ENCODE measurements around the gene EEFSEC. TPM values are rescaled to one million over a fixed set of nuclear protein-coding genes. Genes with fewer than 3 reads are reported as not detected.

The EEFSEC gene
- polyA plus RNA-seq, 1 donor (not counting 4 experiments of a cell fraction or from before 2014, with no cell fraction given): 8.7 TPM

DNA sequence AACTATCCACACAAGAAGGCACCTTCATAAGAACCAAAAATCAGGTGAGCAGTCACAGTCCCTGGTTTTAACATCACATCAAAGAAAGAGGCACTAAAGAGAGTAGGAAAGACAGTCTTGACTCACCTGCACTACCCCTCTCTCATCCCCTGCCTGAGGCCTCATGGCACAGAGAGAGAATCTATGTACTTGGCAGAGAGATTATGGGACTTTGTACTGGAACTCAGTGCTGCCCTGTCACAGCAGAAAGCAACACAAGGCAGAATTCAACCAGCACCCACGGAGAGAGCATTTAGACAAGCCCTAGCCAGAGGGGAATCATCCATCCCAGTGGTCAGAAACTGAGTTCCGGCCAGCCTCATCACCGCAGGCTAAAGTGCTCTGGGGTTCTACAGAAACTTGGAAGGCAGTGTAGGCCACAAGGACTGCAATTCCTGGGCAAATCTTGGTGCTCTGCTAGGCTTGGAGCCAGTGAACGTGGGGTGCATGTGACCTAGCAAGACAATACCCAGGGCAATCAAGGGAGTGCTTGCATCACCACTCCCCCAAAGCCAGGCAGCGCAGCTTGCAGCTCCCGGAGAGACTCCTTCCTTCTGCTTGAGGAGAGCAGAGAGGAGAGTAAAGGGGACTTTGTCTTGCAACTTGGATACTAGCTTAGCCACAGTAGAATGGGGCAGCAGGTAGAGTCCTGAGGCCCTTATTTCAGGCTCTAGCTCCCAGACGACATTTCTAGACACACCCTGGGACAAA lies 21.2 kb upstream of the EEFSEC start:
- no peaks in the 10 kb centered on the region for H4K20me1 ChIP-seq (ENCODE audit: control insufficient read depth, extremely low read depth, insufficient read depth, low read length)
- no peak overlapping the region for H3K27ac ChIP-seq (ENCODE audit: control insufficient read depth, insufficient read depth, low read length)
- H2AFZ ChIP-seq (ENCODE audit: control insufficient read depth, low read length): no peak overlapping the region
- no peaks in the 10 kb centered on the region for H3K79me2 ChIP-seq (ENCODE audit: control insufficient read depth, insufficient read depth, low read length)
- no peak for DNase-seq (ENCODE audit: low read depth, low spot score)
- no peaks in the 10 kb centered on the region for H3K9me3 ChIP-seq (ENCODE audit: control insufficient read depth, low read depth, low read length)
- no peak overlapping the region for H3K4me3 ChIP-seq (ENCODE audit: control insufficient read depth in 2 of 3, extremely low read depth in 1 of 3, insufficient read depth in 2 of 3, low read depth in 1 of 3, low read length in 3 of 3)
- FAIRE-seq: no peak
- no peaks in the 10 kb centered on the region for H3K36me3 ChIP-seq (ENCODE audit: control insufficient read depth in 2 of 2, extremely low read depth in 1 of 2, insufficient read depth in 2 of 2, low read length in 2 of 2)
- TF ChIP-seq, protein P1, sequence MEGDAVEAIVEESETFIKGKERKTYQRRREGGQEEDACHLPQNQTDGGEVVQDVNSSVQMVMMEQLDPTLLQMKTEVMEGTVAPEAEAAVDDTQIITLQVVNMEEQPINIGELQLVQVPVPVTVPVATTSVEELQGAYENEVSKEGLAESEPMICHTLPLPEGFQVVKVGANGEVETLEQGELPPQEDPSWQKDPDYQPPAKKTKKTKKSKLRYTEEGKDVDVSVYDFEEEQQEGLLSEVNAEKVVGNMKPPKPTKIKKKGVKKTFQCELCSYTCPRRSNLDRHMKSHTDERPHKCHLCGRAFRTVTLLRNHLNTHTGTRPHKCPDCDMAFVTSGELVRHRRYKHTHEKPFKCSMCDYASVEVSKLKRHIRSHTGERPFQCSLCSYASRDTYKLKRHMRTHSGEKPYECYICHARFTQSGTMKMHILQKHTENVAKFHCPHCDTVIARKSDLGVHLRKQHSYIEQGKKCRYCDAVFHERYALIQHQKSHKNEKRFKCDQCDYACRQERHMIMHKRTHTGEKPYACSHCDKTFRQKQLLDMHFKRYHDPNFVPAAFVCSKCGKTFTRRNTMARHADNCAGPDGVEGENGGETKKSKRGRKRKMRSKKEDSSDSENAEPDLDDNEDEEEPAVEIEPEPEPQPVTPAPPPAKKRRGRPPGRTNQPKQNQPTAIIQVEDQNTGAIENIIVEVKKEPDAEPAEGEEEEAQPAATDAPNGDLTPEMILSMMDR (optimal IDR thresholded peaks at IDR 0.05 in 1 of 3, IDR thresholded peaks at IDR 0.05 in 1 of 3, conservative IDR thresholded peaks at IDR 0.05 in 1 of 3; ENCODE audit: extremely low read depth in 1 of 3, insufficient read depth in 2 of 3, low read length in 3 of 3): no peak
- no peak for TF ChIP-seq EZH2 (IDR thresholded peaks at IDR 0.05; ENCODE audit: low read length)
- H3K9me1 ChIP-seq (ENCODE audit: control insufficient read depth, extremely low read depth, insufficient read depth, low read length): no peaks in the 10 kb centered on the region
- H3K9ac ChIP-seq (ENCODE audit: control insufficient read depth, extremely low read depth, insufficient read depth, low read length): no peak overlapping the region
- H3K4me1 ChIP-seq (ENCODE audit: control insufficient read depth, extremely low read depth, insufficient read depth, low read length): no peaks in the 10 kb centered on the region
- H3K27me3 ChIP-seq (ENCODE audit: control insufficient read depth, extremely low read depth, insufficient read depth, low read length): no peaks in the 10 kb centered on the region
- no peak overlapping the region for H3K4me2 ChIP-seq (ENCODE audit: control insufficient read depth, extremely low read depth, insufficient read depth, low read depth, low read length)
- dilution Hi-C loops (cut with MboI; ENCODE audit: extremely low pct_ligation_motif_present, low sequenced_read_pairs): no loop called here

DNA sequence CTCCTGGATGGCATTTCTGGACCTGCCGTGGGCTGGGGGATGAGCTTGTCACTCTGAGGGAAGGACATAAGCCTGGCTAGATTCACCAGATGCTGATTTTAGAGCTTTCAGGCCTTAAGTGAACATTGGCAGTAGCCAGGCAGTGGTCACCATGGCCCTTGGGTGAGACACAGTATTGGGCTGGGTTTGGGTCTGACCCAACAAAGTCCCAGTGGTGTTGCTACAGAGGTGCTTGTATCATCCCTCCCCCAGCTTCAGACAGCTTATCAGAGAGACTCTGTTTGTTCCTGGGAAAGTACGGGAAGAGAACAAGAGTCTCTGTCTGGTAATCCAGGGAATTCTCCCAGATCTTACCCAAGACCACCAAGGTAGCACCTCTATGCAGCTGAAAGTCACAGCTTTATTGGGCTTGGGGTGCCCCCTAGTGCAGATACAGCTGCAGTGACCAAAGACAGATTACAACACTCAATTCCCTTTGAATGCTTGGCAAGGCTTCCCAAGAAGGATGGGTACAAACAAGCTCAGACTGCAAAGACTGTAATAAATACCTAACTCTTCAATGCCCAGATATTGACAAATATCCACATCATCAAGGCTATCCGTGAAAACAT lies 19.9 kb upstream of the EEFSEC start:
- Histone ChIP-seq H3K4me1 (ENCODE audit: control insufficient read depth, extremely low read depth, insufficient read depth, low read length) (no peaks in the 10 kb centered on the region), H3K4me3 (ENCODE audit: control insufficient read depth in 2 of 3, extremely low read depth in 1 of 3, insufficient read depth in 2 of 3, low read depth in 1 of 3, low read length in 3 of 3) (no peak overlapping the region), H3K9me3 (ENCODE audit: control insufficient read depth, low read depth, low read length) (no peaks in the 10 kb centered on the region), H3K4me2 (ENCODE audit: control insufficient read depth, extremely low read depth, insufficient read depth, low read depth, low read length) (no peak overlapping the region), H3K9ac (ENCODE audit: control insufficient read depth, extremely low read depth, insufficient read depth, low read length) (no peak overlapping the region), H3K27me3 (ENCODE audit: control insufficient read depth, extremely low read depth, insufficient read depth, low read length) (no peaks in the 10 kb centered on the region), H3K79me2 (ENCODE audit: control insufficient read depth, insufficient read depth, low read length) (no peaks in the 10 kb centered on the region), H2AFZ (ENCODE audit: control insufficient read depth, low read length) (no peak overlapping the region), H3K9me1 (ENCODE audit: control insufficient read depth, extremely low read depth, insufficient read depth, low read length) (no peaks in the 10 kb centered on the region), H3K36me3 (ENCODE audit: control insufficient read depth in 2 of 2, extremely low read depth in 1 of 2, insufficient read depth in 2 of 2, low read length in 2 of 2) (no peaks in the 10 kb centered on the region), H3K27ac (ENCODE audit: control insufficient read depth, insufficient read depth, low read length) (no peak overlapping the region), H4K20me1 (ENCODE audit: control insufficient read depth, extremely low read depth, insufficient read depth, low read length) (no peaks in the 10 kb centered on the region)
- FAIRE-seq: peak; percentile 83
- TF ChIP-seq, protein P1 (optimal IDR thresholded peaks at IDR 0.05 in 1 of 3, IDR thresholded peaks at IDR 0.05 in 1 of 3, conservative IDR thresholded peaks at IDR 0.05 in 1 of 3; ENCODE audit: extremely low read depth in 1 of 3, insufficient read depth in 2 of 3, low read length in 3 of 3): peak; percentile 58 to 76 (median 61)
- no peak for TF ChIP-seq EZH2 (IDR thresholded peaks at IDR 0.05; ENCODE audit: low read length)
- no peak for DNase-seq (ENCODE audit: low read depth, low spot score)
- dilution Hi-C loops (cut with MboI; ENCODE audit: extremely low pct_ligation_motif_present, low sequenced_read_pairs): no loop called here
